ENCODE results near the gene RHBDL1. TPM values are rescaled to one million over a fixed set of nuclear protein-coding genes. Genes with fewer than 3 reads are reported as not detected.

RHBDL1 gene
- polyA plus RNA-seq, 1 donor (not counting 4 experiments of a cell fraction or from before 2014, with no cell fraction given), result 0.71 TPM

GRCh38 chr16:708959-709358, 33.5 kb downstream of the RHBDL1 start:
- H3K4me2 ChIP-seq (ENCODE audit: control insufficient read depth, extremely low read depth, insufficient read depth, low read depth, low read length), result no peak overlapping the region
- H3K9me3 ChIP-seq (ENCODE audit: control insufficient read depth, low read depth, low read length), result no peaks in the 10 kb centered on the region
- dilution Hi-C loops (cut with MboI; ENCODE audit: extremely low pct_ligation_motif_present, low sequenced_read_pairs), result no loop called here
- DNase-seq (ENCODE audit: low read depth, low spot score) (no peak), FAIRE-seq (no peak)
- peaks cover 5% of the 10 kb centered on the region for H3K4me1 ChIP-seq (ENCODE audit: control insufficient read depth, extremely low read depth, insufficient read depth, low read length)
- peaks cover 2% of the 10 kb centered on the region for H4K20me1 ChIP-seq (ENCODE audit: control insufficient read depth, extremely low read depth, insufficient read depth, low read length)
- no peaks in the 10 kb centered on the region for H3K79me2 ChIP-seq (ENCODE audit: control insufficient read depth, insufficient read depth, low read length)
- TF ChIP-seq EZH2 (IDR thresholded peaks at IDR 0.05; ENCODE audit: low read length) (no peak), CTCF (optimal IDR thresholded peaks at IDR 0.05 in 1 of 3, IDR thresholded peaks at IDR 0.05 in 1 of 3, conservative IDR thresholded peaks at IDR 0.05 in 1 of 3; ENCODE audit: extremely low read depth in 1 of 3, insufficient read depth in 2 of 3, low read length in 3 of 3) (no peak)
- H3K27ac ChIP-seq (ENCODE audit: control insufficient read depth, insufficient read depth, low read length), result no peak overlapping the region
- H3K9me1 ChIP-seq (ENCODE audit: control insufficient read depth, extremely low read depth, insufficient read depth, low read length), result no peaks in the 10 kb centered on the region
- no peaks in the 10 kb centered on the region for H3K36me3 ChIP-seq (ENCODE audit: control insufficient read depth in 2 of 2, extremely low read depth in 1 of 2, insufficient read depth in 2 of 2, low read length in 2 of 2)
- peaks cover 69% of the 10 kb centered on the region for H3K27me3 ChIP-seq (ENCODE audit: control insufficient read depth, extremely low read depth, insufficient read depth, low read length)
- no peak overlapping the region for H3K9ac ChIP-seq (ENCODE audit: control insufficient read depth, extremely low read depth, insufficient read depth, low read length)
- no peak overlapping the region for H3K4me3 ChIP-seq (ENCODE audit: control insufficient read depth in 2 of 3, extremely low read depth in 1 of 3, insufficient read depth in 2 of 3, low read depth in 1 of 3, low read length in 3 of 3)
- H2AFZ ChIP-seq (ENCODE audit: control insufficient read depth, low read length), result no peak overlapping the region

DNA sequence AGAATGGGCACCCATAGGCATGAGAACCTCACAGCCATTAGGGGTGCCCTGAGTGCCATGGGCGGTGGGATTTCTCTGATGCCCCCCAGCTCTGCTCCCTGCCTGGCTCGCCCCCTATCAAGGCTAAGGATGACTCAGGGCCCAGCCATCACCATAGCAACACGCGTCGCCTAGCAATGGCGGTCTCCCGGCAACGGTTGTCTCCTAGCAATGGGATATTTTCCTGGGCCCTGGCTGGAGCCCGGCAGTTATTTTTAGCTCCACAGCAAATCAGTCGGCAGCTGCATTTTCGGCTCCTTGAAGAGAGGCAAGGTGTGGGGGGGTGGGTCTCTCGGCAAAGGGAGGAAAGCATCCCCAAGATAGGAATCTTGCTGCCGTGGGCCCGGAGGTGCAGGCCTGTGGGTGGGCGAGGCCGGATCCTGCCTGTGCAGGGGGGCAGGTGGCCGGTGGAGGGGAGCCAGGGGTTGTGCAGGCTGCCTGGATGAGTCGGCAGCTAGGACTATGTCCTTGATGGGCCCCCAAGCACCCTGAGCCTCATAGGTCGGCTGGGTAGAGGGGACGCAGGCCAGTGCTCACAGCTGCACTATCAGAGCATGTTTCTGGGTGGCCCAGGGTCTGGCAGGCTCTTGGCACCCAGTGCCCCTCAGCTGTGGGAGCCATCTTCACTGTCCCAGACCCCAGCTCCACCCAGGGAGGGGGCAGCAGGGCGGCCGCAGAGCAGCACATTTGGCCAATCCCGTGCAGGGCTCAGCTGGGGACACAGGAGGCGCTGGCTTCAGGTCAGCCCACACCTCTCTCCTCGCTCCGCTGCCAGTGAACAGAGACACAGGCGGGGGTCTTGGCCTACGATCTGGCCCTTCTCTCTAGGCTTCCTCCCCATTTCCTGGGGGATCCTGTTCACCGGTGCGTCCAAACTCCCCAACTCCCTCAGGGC, 34.4 kb downstream of the RHBDL1 start:
- H3K4me1 ChIP-seq (ENCODE audit: control insufficient read depth, extremely low read depth, insufficient read depth, low read length), result peaks cover 12% of the 10 kb centered on the region
- H3K9me1 ChIP-seq (ENCODE audit: control insufficient read depth, extremely low read depth, insufficient read depth, low read length), result no peaks in the 10 kb centered on the region
- dilution Hi-C loops (cut with MboI; ENCODE audit: extremely low pct_ligation_motif_present, low sequenced_read_pairs), result no loop called here
- H3K4me2 ChIP-seq (ENCODE audit: control insufficient read depth, extremely low read depth, insufficient read depth, low read depth, low read length), result no peak overlapping the region
- FAIRE-seq (no peak), DNase-seq (ENCODE audit: low read depth, low spot score) (no peak)
- no peak overlapping the region for H2AFZ ChIP-seq (ENCODE audit: control insufficient read depth, low read length)
- no peaks in the 10 kb centered on the region for H3K9me3 ChIP-seq (ENCODE audit: control insufficient read depth, low read depth, low read length)
- H3K27ac ChIP-seq (ENCODE audit: control insufficient read depth, insufficient read depth, low read length), result no peak overlapping the region
- no peaks in the 10 kb centered on the region for H3K79me2 ChIP-seq (ENCODE audit: control insufficient read depth, insufficient read depth, low read length)
- H3K36me3 ChIP-seq (ENCODE audit: control insufficient read depth in 2 of 2, extremely low read depth in 1 of 2, insufficient read depth in 2 of 2, low read length in 2 of 2), result no peaks in the 10 kb centered on the region
- no peak overlapping the region for H3K4me3 ChIP-seq (ENCODE audit: control insufficient read depth in 2 of 3, extremely low read depth in 1 of 3, insufficient read depth in 2 of 3, low read depth in 1 of 3, low read length in 3 of 3)
- peaks cover 60% of the 10 kb centered on the region for H3K27me3 ChIP-seq (ENCODE audit: control insufficient read depth, extremely low read depth, insufficient read depth, low read length)
- TF ChIP-seq CTCF (optimal IDR thresholded peaks at IDR 0.05 in 1 of 3, IDR thresholded peaks at IDR 0.05 in 1 of 3, conservative IDR thresholded peaks at IDR 0.05 in 1 of 3; ENCODE audit: extremely low read depth in 1 of 3, insufficient read depth in 2 of 3, low read length in 3 of 3) (no peak), EZH2 (IDR thresholded peaks at IDR 0.05; ENCODE audit: low read length) (no peak)
- peaks cover 2% of the 10 kb centered on the region for H4K20me1 ChIP-seq (ENCODE audit: control insufficient read depth, extremely low read depth, insufficient read depth, low read length)
- H3K9ac ChIP-seq (ENCODE audit: control insufficient read depth, extremely low read depth, insufficient read depth, low read length), result no peak overlapping the region
